Esophagus muscularis mucosa (tissue), 4 donors: ENCODE results near the gene TMEM134.

Experiments used
- CTCF ChIP-seq, 3 experiments: fragments of 200-600 bp in 2 of 3; fragments of 450-650 bp in 1 of 3; sonication (generic) in 2 of 3; IDR thresholded peaks; one replicate each; pipeline ENCODE4 v1.5.1; 2017 to 2019; ENCODE audit warnings: antibody characterized with exemption in 3 of 3, mild to moderate bottlenecking in 2 of 3, moderate library complexity in 1 of 3
- EP300 ChIP-seq: sonication (generic); formaldehyde crosslinking; IDR thresholded peaks from one replicate; pipeline ENCODE4 v1.6.1; 2017; ENCODE audit warnings: antibody characterized with exemption
- POLR2A ChIP-seq: fragments of 450-650 bp; IDR thresholded peaks from one replicate; pipeline ENCODE4 v1.6.1; 2017; ENCODE audit warnings: antibody characterized with exemption, moderate library complexity, mild to moderate bottlenecking, low read depth
- POLR2AphosphoS5 ChIP-seq, 2 donors: sonication (generic); formaldehyde crosslinking; IDR thresholded peaks; one replicate each; pipeline ENCODE4 v1.6.1; 2017; ENCODE audit warnings: antibody characterized with exemption in 2 of 2

GRCh38 chr11:67482827-67483798 is 14.1 kb upstream of the TMEM134 start, which contains the start of gene AIP:
- TF ChIP-seq CTCF (IDR thresholded peaks at IDR 0.05) (peak in 2 of 3 experiments; percentile 14 to 43), EP300 (no peak), POLR2A (no peak), POLR2AphosphoS5 (IDR thresholded peaks at IDR 0.05) (peak; percentile 90 to 92)
